GM19397 (cell line): Measurements from ENCODE around the gene TMEM231.
A peak's percentile ranks its signal among the peaks of the same experiment; 100 is the strongest.
"Not testable (repeated sequence)": the region's sequence is repeated elsewhere in the genome, so short reads cannot be mapped to it uniquely, and the experiment has no call there.

Source experiments
- ATAC-seq: cut with Tn5 transposase; IDR thresholded peaks from one replicate; pipeline ENCODE4 v1.9.1; 2021; ENCODE audit warnings: mild to moderate bottlenecking, moderate library complexity; ENCODE audit not compliant: unreplicated experiment

Gene TMEM231

DNA sequence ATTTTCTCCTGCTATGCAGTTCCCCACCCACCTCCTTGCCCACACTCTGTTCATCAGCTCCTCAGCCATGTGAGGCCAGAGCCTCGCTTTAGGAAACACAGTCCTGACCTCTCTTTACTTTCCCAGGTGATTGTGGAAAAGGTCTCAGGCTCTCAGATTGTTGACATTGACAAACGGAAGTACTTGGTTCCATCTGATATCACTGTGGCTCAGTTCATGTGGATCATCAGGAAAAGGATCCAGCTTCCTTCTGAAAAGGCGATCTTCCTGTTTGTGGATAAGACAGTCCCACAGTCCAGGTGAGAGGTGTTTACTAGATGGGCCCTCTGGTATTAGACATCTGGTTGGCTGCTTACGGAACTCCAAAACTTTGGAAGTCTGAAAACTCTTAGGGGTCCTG, 11.9 kb upstream of the TMEM231 start:
- ATAC-seq, result no peak

DNA sequence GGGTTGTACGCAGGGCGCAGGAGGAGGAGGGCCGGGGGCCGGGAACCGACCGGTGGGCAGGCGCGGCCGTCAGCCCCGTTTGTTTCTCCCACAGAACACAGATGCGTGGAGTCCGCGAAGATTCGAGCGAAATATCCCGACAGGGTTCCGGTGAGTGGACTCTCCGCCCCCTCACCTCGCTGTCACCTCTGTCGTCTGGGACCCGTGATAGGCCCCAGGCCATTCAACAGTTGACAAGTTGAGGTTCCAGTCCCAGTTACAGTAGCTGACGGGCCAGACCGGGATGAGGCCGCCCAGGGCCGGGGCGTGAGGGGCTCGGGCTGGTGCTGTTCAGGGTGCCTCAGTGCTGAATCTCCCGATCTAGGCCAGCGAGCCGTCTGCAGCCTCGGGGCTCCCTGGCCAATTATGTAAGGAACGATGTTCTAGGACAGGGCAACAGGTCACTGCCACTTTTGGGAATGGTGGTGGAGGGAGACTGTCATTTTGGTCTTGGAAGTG, 10.8 kb upstream of the TMEM231 start:
- peak; percentile 1 for ATAC-seq

DNA sequence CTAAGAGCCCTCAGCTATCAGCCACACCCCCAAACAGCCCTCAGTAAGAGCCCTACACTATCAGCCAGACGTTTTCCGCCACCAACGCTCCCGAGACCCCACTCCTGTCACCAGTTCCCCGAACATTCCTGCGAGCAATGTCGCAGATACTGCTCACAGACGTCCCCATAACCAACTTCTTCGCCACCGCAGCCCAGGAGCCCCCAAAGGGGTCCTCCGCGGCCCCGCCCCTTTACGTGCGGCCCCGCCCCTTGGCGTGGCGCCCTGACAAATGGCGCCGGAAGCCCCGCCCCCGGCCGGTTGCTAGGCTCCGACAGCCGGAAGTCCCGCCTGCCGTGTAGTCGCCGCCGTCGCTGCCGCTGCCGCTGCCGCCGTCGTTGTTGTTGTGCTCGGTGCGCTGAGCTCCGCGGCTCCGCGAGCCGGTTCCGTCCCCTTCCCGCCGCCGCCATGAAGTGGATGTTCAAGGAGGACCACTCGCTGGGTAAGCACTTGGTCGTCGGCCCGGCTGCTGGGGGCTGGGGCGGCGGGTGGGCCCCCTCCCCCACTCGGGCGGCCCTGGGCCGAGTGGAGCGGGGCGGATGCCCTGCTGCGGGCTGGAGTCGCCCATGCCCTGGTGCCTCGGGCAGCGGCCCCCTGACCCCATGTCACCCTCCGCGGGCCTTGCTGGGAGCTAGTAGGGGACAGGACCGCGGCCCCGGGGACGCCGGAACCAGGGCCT, 10.1 kb upstream of the TMEM231 start, which contains the start of gene GABARAPL2:
Gene GABARAPL2 (plus strand): TSS at position 340 of the 718 bp plus-strand sequence. CDS start 108 bp downstream, at position 448.
- ATAC-seq, result peak; percentile 81

DNA sequence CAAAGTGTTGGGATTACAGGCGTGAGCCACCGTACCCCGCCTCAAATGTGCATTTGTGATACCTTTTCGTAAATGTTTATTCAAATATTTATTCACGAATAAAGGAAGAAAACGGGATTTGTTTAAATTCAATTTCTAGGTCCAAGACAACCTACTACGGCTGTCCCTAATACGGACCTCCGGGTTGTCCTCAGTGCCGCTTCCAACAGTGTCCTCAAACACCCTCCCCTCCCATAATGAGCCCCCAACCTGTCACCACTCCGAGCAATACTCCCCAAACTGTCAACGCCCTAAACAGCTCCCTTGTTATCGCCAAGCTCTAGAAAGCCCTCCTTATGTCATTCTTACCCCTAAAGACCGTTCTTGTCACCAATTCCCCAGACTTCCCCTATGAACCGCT, 9.6 kb upstream of the TMEM231 start:
- ATAC-seq, result peak; percentile 1

DNA sequence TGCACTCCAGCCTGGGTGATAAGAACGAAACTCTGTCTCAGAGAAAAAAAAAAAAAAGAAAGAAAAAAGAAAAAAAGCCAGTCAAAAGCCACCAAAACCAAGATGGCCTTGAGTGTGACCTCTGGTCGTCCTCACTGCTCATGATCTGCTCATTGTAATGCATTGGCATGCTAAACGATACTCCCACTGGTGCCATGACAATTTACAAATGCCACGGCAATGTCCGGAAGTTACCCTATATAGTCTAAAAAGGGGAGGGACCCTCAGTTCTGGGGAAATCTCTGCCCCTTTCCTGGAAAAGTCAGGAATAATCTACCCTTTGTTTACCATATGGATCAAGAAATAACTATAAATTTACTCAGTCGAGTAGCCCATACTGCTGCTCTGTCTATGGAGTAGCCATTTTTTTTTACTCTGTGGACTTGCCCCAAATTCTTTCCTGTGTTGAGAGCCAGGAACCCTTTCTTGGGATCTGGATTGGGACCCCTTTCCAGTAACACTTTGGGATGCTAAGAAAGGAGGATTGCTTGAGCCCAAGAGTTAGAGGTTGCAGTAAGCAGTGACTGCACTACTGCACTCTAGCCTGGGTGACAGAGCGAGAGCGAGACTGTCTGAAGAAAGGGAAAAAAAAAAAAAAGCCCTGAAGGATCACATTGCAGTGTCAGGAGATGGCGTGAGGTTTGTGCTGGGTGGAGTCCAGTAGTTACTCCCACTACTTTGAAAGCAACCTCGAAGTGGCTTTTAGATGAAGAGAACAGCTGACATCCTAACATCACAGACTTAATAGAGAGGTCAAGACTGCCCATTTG, 3.7 kb upstream of the TMEM231 start:
- no peak for ATAC-seq

DNA sequence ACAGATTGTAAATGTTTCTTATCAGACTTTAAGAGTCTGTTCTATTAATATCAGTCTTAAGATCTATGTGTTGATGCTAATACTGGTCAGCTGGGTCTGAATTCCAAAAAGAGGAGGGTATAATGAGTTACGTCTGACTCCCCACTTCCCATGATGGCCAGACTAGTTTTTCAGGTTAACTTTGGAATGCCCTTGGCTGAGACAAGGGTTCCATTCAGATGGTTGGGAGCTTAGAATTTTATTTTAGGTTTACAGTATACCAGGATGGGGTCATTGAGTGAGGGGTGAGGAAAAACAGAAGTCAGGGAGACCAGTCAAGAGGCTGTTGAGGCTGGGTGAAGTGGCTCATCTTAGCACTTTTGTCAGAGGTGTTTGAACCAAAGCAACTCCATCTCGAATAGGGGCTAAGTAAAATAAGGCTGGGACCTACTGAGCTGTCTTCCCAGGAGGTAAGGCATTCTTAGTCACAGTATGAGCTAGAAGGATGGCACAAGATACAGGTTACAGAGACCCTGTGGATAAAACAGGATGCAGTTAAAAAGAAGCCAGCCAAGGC, 2.9 kb upstream of the TMEM231 start:
- no peak for ATAC-seq

DNA sequence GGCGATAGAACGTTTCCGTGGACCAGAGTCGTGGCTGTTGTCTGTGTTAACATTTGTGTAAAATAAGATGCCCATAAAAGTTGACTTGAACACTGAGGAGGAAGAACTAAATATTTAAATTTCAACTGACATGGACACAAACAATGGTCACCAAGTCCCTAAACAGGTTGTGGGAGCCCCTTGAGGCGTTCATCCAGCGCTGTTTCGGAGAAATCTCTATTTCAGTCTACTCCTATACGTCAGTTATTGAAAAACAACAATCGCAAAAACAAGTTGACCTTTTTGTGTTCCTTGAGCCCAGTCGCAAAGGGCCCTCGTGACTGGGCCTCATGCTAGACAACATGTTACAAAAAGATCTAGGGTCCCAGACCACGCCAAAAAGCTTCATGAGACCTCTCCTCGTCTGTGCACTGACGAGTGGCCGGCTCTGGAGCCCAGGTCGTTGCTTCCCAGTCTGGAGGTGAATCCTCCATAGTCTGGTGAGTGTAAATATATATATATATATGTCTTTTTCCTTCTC, 439 bp upstream of the TMEM231 start:
- ATAC-seq, result no peak

DNA sequence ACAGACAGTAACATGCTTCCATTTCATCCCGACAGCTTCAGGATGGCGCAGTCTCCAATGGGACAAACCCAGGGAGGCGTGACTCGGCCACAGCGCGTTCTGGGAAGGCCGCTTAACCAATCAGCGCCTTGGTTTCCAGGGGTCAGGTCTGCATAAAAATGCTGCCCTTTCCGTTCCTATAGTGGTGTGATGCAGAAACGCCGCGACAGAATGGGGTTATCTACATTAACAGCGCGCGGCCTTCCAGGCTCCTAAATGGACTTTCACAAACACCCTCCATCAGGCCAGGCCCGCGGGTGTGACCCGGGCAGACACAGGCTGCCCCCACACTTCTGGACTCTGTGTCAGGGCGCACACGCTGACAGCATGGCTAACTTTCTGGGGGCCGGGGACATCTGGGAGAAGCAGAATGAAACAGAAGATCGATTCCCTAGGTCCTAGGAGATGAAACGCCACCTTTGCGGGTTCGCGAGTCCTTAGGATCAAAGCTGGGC, 792 bp downstream of the TMEM231 start:
- ATAC-seq, result no peak

DNA sequence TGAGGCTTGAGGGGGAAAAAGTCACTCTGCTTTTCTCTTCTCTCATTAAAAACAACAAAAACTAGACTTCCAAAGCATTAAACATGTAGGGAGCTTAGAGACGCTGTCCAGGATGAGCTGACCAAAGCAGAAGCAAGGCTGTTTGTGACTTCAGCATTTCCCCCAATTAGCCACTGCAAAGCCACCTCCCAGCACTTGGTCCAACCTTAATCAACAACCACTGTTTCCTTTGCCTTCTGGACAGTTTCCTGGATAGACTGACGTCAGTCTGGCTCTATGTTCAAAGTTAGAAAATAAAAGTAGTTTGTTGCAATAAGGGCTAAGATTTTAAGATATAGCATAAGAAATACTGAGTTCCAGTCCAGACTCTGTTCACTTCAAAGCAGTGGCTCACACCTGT, 3.1 kb downstream of the TMEM231 start:
- ATAC-seq, result no peak

DNA sequence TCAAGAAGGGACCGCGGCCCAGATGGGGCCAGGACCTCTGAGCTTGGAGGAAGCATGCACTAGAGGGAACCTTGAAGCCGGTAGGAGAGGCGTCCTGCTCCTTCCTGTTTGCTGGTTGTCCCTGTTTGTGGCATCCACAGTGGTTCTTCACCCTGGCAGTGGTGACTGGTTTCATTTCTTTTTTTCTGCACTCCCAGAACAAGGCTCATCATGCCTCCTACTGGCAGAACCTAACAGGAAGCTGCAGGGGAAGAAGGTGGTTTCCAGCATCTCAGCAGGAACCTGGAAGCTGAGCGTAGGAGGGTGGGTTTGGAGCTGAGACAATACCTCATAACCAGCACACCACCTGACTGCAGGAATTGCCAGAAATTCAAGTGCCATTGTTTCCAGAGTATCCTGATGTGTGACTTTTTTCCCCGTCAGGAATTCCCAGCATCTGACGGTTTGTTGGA, 5.8 kb downstream of the TMEM231 start:
- peak; percentile 85 for ATAC-seq

DNA sequence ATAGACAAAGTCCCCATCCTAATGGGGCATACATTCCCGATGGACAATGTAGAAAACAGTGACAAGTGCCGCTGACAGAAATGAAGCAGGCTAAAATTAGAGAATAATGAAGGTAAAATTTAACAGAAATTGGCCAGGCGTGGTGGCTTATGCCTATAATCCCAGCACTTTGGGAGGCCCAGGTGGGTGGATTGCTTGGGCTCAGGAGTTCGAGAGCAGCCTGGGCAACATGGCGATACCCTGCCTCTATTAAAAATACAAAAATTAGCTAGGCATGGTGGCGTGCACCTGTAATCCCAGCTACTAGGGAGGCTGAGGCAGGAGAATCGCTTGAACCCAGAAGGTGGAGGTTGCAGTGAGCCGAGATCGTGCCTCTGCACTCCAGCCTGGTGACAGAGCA, 7.6 kb downstream of the TMEM231 start:
- not testable (repeated sequence) for ATAC-seq

DNA sequence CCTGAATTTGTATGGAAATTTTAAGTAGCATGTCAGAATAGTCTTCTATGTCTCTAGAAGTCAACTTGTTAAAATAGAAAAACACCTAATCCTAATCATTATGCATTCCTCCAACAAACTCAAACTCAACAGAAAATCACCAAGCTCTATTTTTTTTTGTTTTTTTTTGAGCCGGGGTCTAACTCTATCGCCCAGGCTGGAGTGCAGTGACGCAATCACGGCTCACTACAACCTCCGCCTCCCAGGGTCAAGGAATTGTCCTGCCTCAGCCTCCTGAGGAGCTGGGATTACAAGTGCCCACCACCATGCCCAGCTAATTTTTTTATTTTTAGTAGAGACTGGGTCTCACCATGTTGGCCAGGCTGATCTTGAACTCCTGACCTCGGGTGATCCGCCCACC, 9.8 kb downstream of the TMEM231 start:
- no peak for ATAC-seq

DNA sequence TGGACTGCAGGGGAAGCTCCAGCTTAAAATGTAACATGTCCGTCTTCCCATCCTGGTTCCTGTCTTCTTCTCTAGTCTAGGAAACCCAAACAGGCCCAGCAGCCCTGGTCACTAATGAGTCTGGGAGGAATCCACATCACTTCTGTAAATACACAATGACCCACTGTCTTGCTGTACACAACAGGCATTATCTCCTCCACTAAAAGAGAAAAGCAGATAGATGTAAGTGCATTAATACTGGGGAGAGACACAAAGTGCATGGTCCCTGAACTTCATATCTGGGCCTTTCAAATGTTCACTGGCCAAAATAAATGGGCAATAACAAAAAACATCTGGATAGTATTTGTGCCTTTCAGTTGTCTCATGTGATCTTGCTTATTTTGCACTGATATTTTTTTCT, 10.2 kb downstream of the TMEM231 start:
- not testable (repeated sequence) for ATAC-seq

DNA sequence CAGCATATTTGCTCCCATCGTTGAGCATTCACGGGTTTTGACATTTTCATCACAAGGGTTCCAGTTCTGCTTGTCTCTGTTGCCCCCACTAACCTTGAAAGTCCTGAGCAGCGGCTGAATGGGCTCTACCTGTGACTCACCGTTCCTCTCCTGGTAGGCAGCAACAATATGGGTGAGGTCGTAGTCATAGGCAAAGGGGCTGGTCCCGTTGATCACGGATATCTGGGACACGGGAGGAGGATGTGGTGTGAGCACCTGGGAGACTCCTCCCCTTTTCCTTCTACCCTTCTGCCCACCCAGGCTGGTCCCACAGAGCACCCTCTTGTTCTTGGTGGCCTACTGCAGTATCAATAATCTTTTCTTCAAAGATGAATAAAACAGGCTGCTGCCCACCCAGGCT, 13.6 kb downstream of the TMEM231 start:
- ATAC-seq, result not testable (repeated sequence)

DNA sequence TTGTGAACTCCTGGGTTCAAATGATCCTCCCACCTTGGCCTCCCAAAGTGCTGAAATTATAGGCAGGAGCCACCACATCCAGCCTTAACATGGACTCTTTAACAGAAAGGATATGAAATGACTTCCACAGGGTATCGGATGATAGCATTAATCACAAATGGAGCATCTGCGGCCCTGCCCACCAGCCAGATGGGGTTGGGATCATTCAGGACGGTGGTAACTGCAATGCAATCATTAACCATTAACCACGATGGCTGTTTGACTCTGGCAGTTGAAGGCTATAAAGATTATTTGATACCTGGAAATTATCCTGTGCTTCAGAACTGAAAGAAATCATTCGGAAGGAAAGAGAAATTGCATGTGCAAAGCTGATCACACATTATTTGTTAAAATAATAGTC, 14.8 kb downstream of the TMEM231 start:
- ATAC-seq, result no peak

DNA sequence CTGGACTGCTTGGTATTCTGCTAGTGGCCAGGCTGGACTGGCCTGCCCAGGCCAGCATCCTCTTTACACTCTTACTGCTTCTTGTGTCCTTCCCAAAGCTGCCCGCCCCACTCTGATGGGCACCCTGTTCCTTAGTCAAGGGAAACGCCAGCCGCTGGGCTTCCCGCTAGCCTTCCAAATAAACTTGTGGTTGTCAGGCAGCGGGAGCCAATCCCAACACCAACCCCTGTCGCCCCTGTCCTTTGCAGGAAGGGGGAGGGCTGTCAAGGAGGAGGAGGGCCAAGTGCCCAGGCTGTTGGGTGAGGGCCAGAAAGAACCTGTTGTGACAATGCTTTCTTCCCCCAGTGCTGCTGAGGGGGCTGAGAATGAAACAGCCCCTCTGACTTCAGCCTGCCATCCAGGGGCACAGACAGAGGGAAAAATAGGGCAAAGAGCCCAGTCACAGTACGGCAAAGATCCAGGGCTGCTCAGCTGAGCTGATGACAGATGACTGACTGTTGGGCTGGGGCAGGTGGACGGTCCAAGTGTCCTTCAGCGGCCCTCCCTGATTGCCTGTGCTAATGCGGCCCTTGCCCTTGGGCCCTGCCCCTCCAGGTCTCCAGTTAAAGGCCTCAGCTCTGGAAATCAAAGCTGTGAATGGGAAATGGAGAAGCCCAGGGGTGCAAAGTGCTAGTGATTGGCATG, 17.0 kb downstream of the TMEM231 start:
- ATAC-seq, result not testable (repeated sequence)

DNA sequence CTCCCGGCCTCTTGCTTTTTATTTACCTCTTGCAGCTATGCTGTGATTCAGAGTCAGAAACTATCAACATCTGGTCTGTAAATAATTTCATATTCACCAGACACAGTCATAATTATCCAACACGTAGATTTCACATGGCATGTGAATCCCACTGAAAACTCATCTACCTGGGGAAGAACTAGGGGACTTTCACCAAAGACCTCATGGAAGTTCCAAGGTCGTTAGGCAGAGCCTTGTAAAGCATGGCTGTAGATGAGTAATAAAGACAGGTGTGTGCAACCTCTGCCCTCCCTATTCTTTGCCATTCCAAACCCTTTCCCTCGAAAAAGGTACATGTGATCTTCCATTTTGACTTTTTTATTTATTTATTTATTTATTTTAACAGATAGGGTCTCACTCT, 18.3 kb downstream of the TMEM231 start:
- ATAC-seq, result no peak

DNA sequence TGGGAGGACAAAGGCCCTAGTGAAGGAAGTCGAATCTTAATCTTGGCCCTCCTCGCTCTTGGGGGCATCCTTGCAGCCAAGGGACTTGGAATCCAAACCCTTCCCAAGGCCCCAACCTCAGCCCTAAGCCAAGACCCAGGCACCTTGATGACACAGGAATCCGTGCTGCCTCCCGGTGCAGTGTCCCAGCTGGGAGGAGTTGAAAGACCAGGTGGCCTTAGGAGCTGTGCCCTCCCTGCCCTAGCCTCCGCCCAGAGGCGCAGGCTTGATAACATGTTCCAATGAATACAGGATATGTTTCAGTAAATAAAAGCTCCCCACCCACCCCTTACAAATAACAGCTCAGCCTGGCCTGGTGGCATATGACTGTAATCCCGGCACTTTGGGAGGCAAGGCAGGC, 20.2 kb downstream of the TMEM231 start, which contains the start of gene CHST5:
Gene CHST5 (minus strand): TSS at position 208 of the 400 bp plus-strand sequence. CDS start 5,724 bp downstream, outside the sequence.
- no peak for ATAC-seq

DNA sequence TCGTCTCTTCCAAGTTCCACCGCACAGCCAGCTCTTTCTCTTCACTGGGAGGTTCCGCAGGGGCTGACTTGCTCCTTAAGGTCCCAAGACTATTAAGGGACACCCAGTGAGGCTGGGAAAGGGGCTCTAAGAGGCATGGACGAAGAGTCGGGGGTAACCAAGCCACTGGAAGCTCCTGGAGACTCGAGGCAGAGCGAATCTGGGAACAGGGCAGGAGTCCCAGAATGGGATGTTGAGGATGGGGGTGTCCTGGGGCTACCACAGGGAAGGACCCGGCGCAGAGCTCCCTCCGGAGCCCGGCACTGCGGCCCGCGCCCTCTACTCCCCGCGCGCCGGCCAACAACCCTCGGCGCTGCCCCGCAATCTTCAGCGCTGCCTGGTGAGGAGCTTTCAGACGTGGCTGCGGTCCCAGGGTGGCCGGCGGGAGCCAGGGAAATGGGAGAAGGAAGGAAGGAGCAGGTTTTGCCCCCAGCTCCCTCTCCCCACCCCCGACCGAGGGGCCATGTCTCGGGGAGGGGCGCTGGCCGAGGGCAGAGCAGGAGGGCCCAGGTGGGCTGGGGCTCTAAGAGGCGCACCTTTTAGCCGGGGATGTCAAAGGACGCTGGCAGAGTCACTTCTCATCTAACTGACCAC, 20.7 kb downstream of the TMEM231 start:
- ATAC-seq, result no peak
